AG09319 (cell line): ENCODE measurements around the gene ACACA.

Source experiments
- DNase-seq: peaks from one replicate; pipeline ENCODE4 v3.0.0-alpha.2; 2010; ENCODE audit warnings: low read depth; ENCODE audit errors: extremely low read depth
- CTCF ChIP-seq: IDR thresholded peaks from 2 replicates; pipeline ENCODE4 v1.5.1; 2011; ENCODE audit warnings: low read depth, mild to moderate bottlenecking, inconsistent platforms, low read length, moderate library complexity

Gene ACACA

GRCh38 chr17:37274461-37274860 lies 132.2 kb downstream of the ACACA start:
- DNase-seq: no peak
- TF ChIP-seq CTCF: no peak

GRCh38 chr17:37273409-37274051 lies 133.1 kb downstream of the ACACA start:
- peak; percentile 35 for DNase-seq
- no peak for TF ChIP-seq CTCF

GRCh38 chr17:37265446-37266173 lies 141.0 kb downstream of the ACACA start:
- TF ChIP-seq CTCF: no peak
- no peak for DNase-seq

GRCh38 chr17:37261286-37261685 lies 145.3 kb downstream of the ACACA start:
- TF ChIP-seq CTCF: no peak
- peak; percentile 37 for DNase-seq

GRCh38 chr17:37259030-37259735 lies 147.5 kb downstream of the ACACA start:
- TF ChIP-seq CTCF: no peak
- no peak for DNase-seq

GRCh38 chr17:37256627-37257026 lies 150.0 kb downstream of the ACACA start:
- TF ChIP-seq CTCF: no peak
- DNase-seq: no peak

- no peak for DNase-seq
- no peak for TF ChIP-seq CTCF
These were observed 151.2 kb downstream of the ACACA start for GRCh38 chr17:37255432-37255831.
